H1 (cell line): ENCODE measurements around the gene KPNA6. TPM values are rescaled to one million over a fixed set of nuclear protein-coding genes. Genes with fewer than 3 reads are reported as not detected.

Source experiments
- CTCF ChIA-PET: fragments of 300-600 bp; sonication (Branson Sonifier 250); formaldehyde crosslinking; loops from one replicate; lab custom pipeline; 2021; ENCODE audit not compliant: partially characterized antibody; lab: Charles Lee
- POLR2A ChIA-PET: fragments of 300-600 bp; sonication (Branson Sonifier 250); formaldehyde crosslinking; loops from one replicate; lab custom pipeline; 2021; ENCODE audit warnings: inconsistent platforms; ENCODE audit not compliant: partially characterized antibody; lab: Charles Lee
- DNase-seq, 2 experiments: peaks; one replicate each; pipeline versions ENCODE4 v3.0.0 to v3.0.0-alpha.2; 2010 to 2022; ENCODE audit warnings: low spot score in 2 of 2, low read depth in 1 of 2, mixed read lengths in 1 of 2
- FAIRE-seq: peaks from 2 replicates; lab custom pipeline; 2011; peaks lifted over from hg19 to GRCh38; lab: Jason Lieb, UNC
- H2AFZ ChIP-seq: 2 replicates; pipeline ENCODE4 v1.8.1; 2012; ENCODE audit warnings: low read length, inconsistent platforms
- H2AK5ac ChIP-seq: 2 replicates; pipeline ENCODE4 v1.6.1; 2013; ENCODE audit warnings: low read depth, low read length
- H2BK120ac ChIP-seq: replicated peaks from 2 replicates; pipeline ENCODE3; 2013; ENCODE audit warnings: low read depth, low read length, inconsistent platforms
- H2BK12ac ChIP-seq: 2 replicates; pipeline ENCODE4 v1.6.1; 2013; ENCODE audit warnings: low read depth, low read length
- H2BK15ac ChIP-seq: 2 replicates; pipeline ENCODE4 v1.6.1; 2013; ENCODE audit warnings: low read length
- H2BK20ac ChIP-seq: 2 replicates; pipeline ENCODE4 v1.6.1; 2013; ENCODE audit warnings: low read length
- H2BK5ac ChIP-seq: 2 replicates; pipeline ENCODE4 v1.6.1; 2013; ENCODE audit warnings: low read depth, low read length
- H3K14ac ChIP-seq: 2 replicates; pipeline ENCODE4 v1.6.1; 2013; ENCODE audit warnings: inconsistent platforms; ENCODE audit not compliant: insufficient read length
- H3K18ac ChIP-seq: 2 replicates; pipeline ENCODE4 v1.6.1; 2013; ENCODE audit warnings: low read length; ENCODE audit errors: extremely low read depth
- H3K23ac ChIP-seq: 2 replicates; pipeline ENCODE4 v1.6.1; 2013; ENCODE audit warnings: inconsistent platforms; ENCODE audit not compliant: insufficient read length
- H3K23me2 ChIP-seq: 2 replicates; pipeline ENCODE4 v1.6.1; 2013; ENCODE audit warnings: low read depth, low read length
- H3K27ac ChIP-seq: 2 replicates; pipeline ENCODE4 v1.6.1; 2011; ENCODE audit warnings: low read depth, low read length, inconsistent platforms
- H3K27me3 ChIP-seq, 4 experiments: replicated peaks in 1 of 4; 1 replicate in 1 of 4; 2 replicates in 3 of 4; pipeline versions ENCODE4 v1.6.1 to v1.8.1; 2011 to 2013; ENCODE audit warnings: low read length in 3 of 4, mild to moderate bottlenecking in 3 of 4, inconsistent platforms in 2 of 4, mixed read lengths in 2 of 4, moderate library complexity in 1 of 4; ENCODE audit not compliant: control insufficient read depth in 3 of 4, insufficient read depth in 3 of 4; ENCODE audit errors: extremely low read depth in 1 of 4
- H3K36me3 ChIP-seq, 4 experiments: 2 replicates each; pipeline versions ENCODE4 v1.6.1 to v1.8.1; 2011 to 2013; ENCODE audit warnings: mild to moderate bottlenecking in 4 of 4, low read length in 3 of 4, moderate library complexity in 2 of 4, control low read depth in 1 of 4, inconsistent platforms in 1 of 4; ENCODE audit not compliant: insufficient read depth in 4 of 4, control insufficient read depth in 2 of 4
- H3K4ac ChIP-seq: replicated peaks from 2 replicates; pipeline ENCODE3; 2013; ENCODE audit warnings: low read length, low read depth, mixed read lengths, inconsistent platforms; ENCODE audit not compliant: insufficient read length
- H3K4me1 ChIP-seq, 4 experiments: replicated peaks in 1 of 4; 1 replicate in 1 of 4; 2 replicates in 3 of 4; pipeline versions ENCODE4 v1.6.1 to v1.8.1; 2011 to 2013; ENCODE audit warnings: low read length in 3 of 4, inconsistent platforms in 2 of 4, mixed read lengths in 1 of 4; ENCODE audit not compliant: insufficient read depth in 4 of 4, control insufficient read depth in 3 of 4
- H3K4me2 ChIP-seq, 2 experiments: 2 replicates each; pipeline versions ENCODE4 v1.6.1 to v1.8.1; 2011 to 2013; ENCODE audit warnings: low read depth in 2 of 2, low read length in 2 of 2, control low read depth in 1 of 2, inconsistent platforms in 1 of 2, mild to moderate bottlenecking in 1 of 2; ENCODE audit not compliant: insufficient read depth in 1 of 2
- H3K4me3 ChIP-seq, 4 experiments: fragments of 200-600, 300-600 bp in 1 of 4; sonication (generic), shearing (Covaris generic), sonication (Bioruptor Twin) in 1 of 4; 2 replicates each; pipeline versions ENCODE4 v1.5.1 to v1.8.1; 2011 to 2016; ENCODE audit warnings: low read length in 4 of 4, low read depth in 3 of 4, control low read depth in 2 of 4, inconsistent platforms in 2 of 4, mild to moderate bottlenecking in 2 of 4, mixed read lengths in 1 of 4, moderate library complexity in 1 of 4; ENCODE audit not compliant: insufficient read depth in 2 of 4; ENCODE audit errors: extremely low read depth in 1 of 4
- H3K56ac ChIP-seq: replicated peaks from 2 replicates; pipeline ENCODE3; 2013; ENCODE audit warnings: low read depth, mild to moderate bottlenecking, mixed read lengths, low read length, inconsistent platforms; ENCODE audit not compliant: insufficient read length
- H3K79me1 ChIP-seq: 2 replicates; pipeline ENCODE4 v1.6.1; 2013; ENCODE audit warnings: low read depth, low read length, control low read depth
- H3K79me2 ChIP-seq, 2 experiments: 2 replicates each; pipeline versions ENCODE4 v1.6.1 to v1.8.1; 2012 to 2013; ENCODE audit warnings: low read length in 2 of 2, mild to moderate bottlenecking in 2 of 2, inconsistent platforms in 1 of 2; ENCODE audit not compliant: insufficient read depth in 2 of 2, control insufficient read depth in 1 of 2
- H3K9ac ChIP-seq, 4 experiments: replicated peaks in 1 of 4; 1 replicate in 1 of 4; 2 replicates in 3 of 4; pipeline versions ENCODE4 v1.6.1 to v1.8.1; 2011 to 2013; ENCODE audit warnings: low read depth in 3 of 4, low read length in 3 of 4, control low read depth in 2 of 4, mild to moderate bottlenecking in 2 of 4, moderate library complexity in 2 of 4, inconsistent platforms in 1 of 4; ENCODE audit errors: extremely low read depth in 1 of 4
- H3K9me3 ChIP-seq, 2 experiments: 2 replicates each; pipeline versions ENCODE4 v1.6.1 to v1.8.1; 2012 to 2013; ENCODE audit warnings: mild to moderate bottlenecking in 2 of 2, moderate library complexity in 2 of 2, control low read depth in 1 of 2, inconsistent platforms in 1 of 2, low read depth in 1 of 2, low read length in 1 of 2, mixed read lengths in 1 of 2; ENCODE audit not compliant: insufficient read depth in 2 of 2
- H4K20me1 ChIP-seq, 2 experiments: replicated peaks in 1 of 2; 2 replicates each; pipeline versions ENCODE3 to v1.8.1; 2011 to 2013; ENCODE audit warnings: inconsistent platforms in 2 of 2, low read length in 2 of 2, mild to moderate bottlenecking in 1 of 2; ENCODE audit not compliant: insufficient read depth in 2 of 2, control insufficient read depth in 1 of 2
- H4K5ac ChIP-seq: 2 replicates; pipeline ENCODE4 v1.6.1; 2013; ENCODE audit warnings: low read length, low read depth, mixed read lengths, inconsistent platforms; ENCODE audit not compliant: insufficient read length
- H4K8ac ChIP-seq: 2 replicates; pipeline ENCODE4 v1.8.0; 2013; ENCODE audit warnings: mild to moderate bottlenecking, moderate library complexity, low read length, inconsistent platforms; ENCODE audit not compliant: insufficient read depth; ENCODE audit errors: extremely low read depth
- H4K91ac ChIP-seq: replicated peaks from 2 replicates; pipeline ENCODE3; 2013; ENCODE audit warnings: low read length, mixed read lengths, inconsistent platforms; ENCODE audit not compliant: insufficient read length
- BACH1 ChIP-seq: IDR thresholded peaks from 2 replicates; pipeline ENCODE4 v1.6.1; 2012; ENCODE audit warnings: low read length, improper control_type of control experiment
- CBX5 ChIP-seq: fragments of 300-800, 300-1000 bp; sonication (generic); IDR thresholded peaks from 2 replicates; pipeline ENCODE4 v1.7.1; 2016; ENCODE audit warnings: antibody characterized with exemption, low read length, low read depth
- CEBPB ChIP-seq: IDR thresholded peaks from 2 replicates; pipeline ENCODE4 v1.6.1; 2012; ENCODE audit warnings: low read depth, low read length
- JUN ChIP-seq: IDR thresholded peaks from 2 replicates; pipeline ENCODE4 v1.6.1; 2011; ENCODE audit warnings: low read depth, mild to moderate bottlenecking, improper control_type of control experiment, low read length
- POLR2AphosphoS5 ChIP-seq: IDR thresholded peaks from 2 replicates; pipeline ENCODE4 v1.6.1; 2011; ENCODE audit warnings: low read depth, low read length
- RBBP5 ChIP-seq: IDR thresholded peaks from 2 replicates; pipeline ENCODE4 v1.7.1; 2012; ENCODE audit warnings: low read depth, mild to moderate bottlenecking, inconsistent platforms, low read length, moderate library complexity, borderline replicate concordance
- RNF2 ChIP-seq: fragments of 200-900, 300-1000 bp; sonication (generic); IDR thresholded peaks from 2 replicates; pipeline ENCODE4 v1.7.1; 2016; ENCODE audit warnings: borderline replicate concordance, low read depth, mild to moderate bottlenecking, antibody characterized with exemption, low read length; ENCODE audit not compliant: poor library complexity, severe bottlenecking; ENCODE audit errors: missing control alignments
- RXRA ChIP-seq: IDR thresholded peaks from 2 replicates; pipeline ENCODE4 v1.6.1; 2011; ENCODE audit warnings: low read depth, mild to moderate bottlenecking, low read length, moderate library complexity; ENCODE audit not compliant: insufficient read depth
- SIRT6 ChIP-seq: IDR thresholded peaks from one replicate; pipeline ENCODE4 v1.7.1; 2012; ENCODE audit warnings: low read length, inconsistent platforms
- WGBS, 2 experiments: shearing (Covaris generic) in 1 of 2; methylation state at CpG; one replicate each; pipeline versions ENCODE4 v1.1.6 to v1.1.7; 2013 to 2015; ENCODE audit warnings: low lambda C conversion rate in 2 of 2, mixed read lengths in 2 of 2, inconsistent platforms in 1 of 2, low coverage in 1 of 2, missing lambda C conversion rate in 1 of 2; ENCODE audit not compliant: insufficient replicate concordance in 2 of 2, insufficient coverage in 1 of 2, insufficient read length in 1 of 2; ENCODE audit errors: extremely low coverage in 1 of 2, missing lambda C conversion rate in 1 of 2; 5-methylcytosine and 5-hydroxymethylcytosine counted together
- polyA plus RNA-seq, 7 experiments: library from polyadenylated mRNA; depleted of rRNA in 3 of 7; stranded (reverse) in 5 of 7; unstranded in 2 of 7; fragments of >200 nt in 5 of 7; fragments of 200-250 nt in 2 of 7; gene quantifications; 1 replicate in 5 of 7; 2 replicates in 1 of 7; 4 replicates in 1 of 7; pipeline versions ENCODE4 v1.2.1 to v1.2.3, GENCODE V29; 2011 to 2013; ENCODE audit warnings: missing spikeins in 2 of 7, mixed read lengths in 2 of 7
- total RNA-seq: library from RNA; stranded (reverse); fragmentation: NEBNext Ultra II Directional; extraction: Animal tissue kit (Norgen Biotek cat#: 25700); gene quantifications from 2 replicates; pipeline ENCODE4 v1.2.1, GENCODE V29; 2021
- TF ChIP-seq, protein P1 (sequence below): IDR thresholded peaks from 2 replicates; pipeline ENCODE4 v1.6.1; 2011; ENCODE audit warnings: low read length, improper control_type of control experiment
- TF ChIP-seq, protein P2 (sequence below): IDR thresholded peaks from 2 replicates; pipeline ENCODE4 v1.6.1; 2012; ENCODE audit warnings: inconsistent platforms

Gene KPNA6
- total and polyA plus RNA-seq, 2 of the 8 experiments (the other 6 are each of a cell fraction or from before 2014, with no cell fraction given): 24.2 to 120 TPM

DNA sequence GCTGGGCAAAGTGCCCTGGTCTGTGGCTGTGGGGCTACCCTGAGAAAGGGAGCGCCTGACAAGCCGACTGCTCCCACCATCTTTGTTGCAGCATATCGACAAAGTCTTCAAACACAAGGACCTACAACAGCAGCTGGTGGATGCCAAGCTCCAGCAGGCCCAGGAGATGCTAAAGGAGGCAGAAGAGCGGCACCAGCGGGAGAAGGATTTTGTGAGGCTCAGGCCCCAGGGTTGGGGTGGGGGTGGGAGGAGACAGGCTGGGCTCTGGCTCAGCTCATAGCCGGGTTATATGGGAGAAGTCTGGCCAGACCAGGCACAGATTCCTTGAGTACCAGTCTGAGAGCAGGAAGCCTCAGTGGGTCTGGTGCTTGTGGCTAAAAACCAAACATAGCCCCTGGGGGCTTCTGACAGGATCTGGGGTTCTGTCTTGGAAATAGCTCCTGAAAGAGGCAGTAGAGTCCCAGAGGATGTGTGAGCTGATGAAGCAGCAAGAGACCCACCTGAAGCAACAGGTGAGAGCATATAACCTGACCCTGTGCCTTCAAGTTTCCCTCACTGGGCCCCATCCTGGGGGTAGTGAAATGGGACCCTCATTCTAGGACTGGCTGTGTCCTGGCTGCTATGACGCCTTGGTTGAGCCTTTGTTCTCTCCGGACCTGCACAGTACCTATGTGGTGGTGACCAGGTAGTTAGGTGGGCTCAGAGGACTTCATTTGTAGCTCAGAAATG lies 84.5 kb downstream of the KPNA6 start:
- Histone ChIP-seq H3K79me1 (0 out of 2 replicates have a peak, but pooled peaks cover 3% of the 10 kb centered on the region), H3K14ac (no peak overlapping the region), H3K4me3 (no peak overlapping the region), H3K9me3 (no peaks in the 10 kb centered on the region), H3K9ac (no peak overlapping the region), H3K27me3 (no peaks in the 10 kb centered on the region), H4K8ac (no peak overlapping the region), H2BK20ac (no peak overlapping the region), H2AFZ (no peak overlapping the region), H2AK5ac (no peak overlapping the region), H3K23ac (no peak overlapping the region), H3K36me3 (peaks cover 60 to 98% (median 90%) of the 10 kb centered on the region in 4 experiments), H4K5ac (no peak overlapping the region), H3K4me2 (no peak overlapping the region), H2BK5ac (peak overlapping the region; percentile 28; the same call in 1 of the 2 replicates), H3K18ac (no peak overlapping the region), H3K79me2 (no peaks in the 10 kb centered on the region), H2BK120ac (no peak overlapping the region), H2BK15ac (no peak overlapping the region), H3K4me1 (no peaks in the 10 kb centered on the region), H4K91ac (no peak overlapping the region), H3K27ac (no peak overlapping the region), H2BK12ac (no peak overlapping the region), H3K4ac (no peak overlapping the region), H3K23me2 (no peaks in the 10 kb centered on the region), H3K56ac (no peak overlapping the region), H4K20me1 (peaks cover 13 to 14% of the 10 kb centered on the region in 2 experiments)
- CTCF ChIA-PET: interaction anchor here (0.6 to 2.5 kb wide), 9 partner anchors 8 to 124 kb away, joined by 3 to 6 read pairs (median 4); partner anchors contain the start of gene CCDC28B
- no peak for DNase-seq
- no peak for FAIRE-seq
- 81% methylated on average over 8 of the region's 8 CpGs; no CpG with 5 or more reads in 1 of the 2 experiments for WGBS, 2 experiments
- POLR2A ChIA-PET: interaction anchor here (0.6 to 21.3 kb wide), 7 partner anchors 4 to 275 kb away, joined by 3 to 332 read pairs (median 5); partner anchors contain the start of genes CCDC28B, DCDC2B, IQCC and MARCKSL1
- no peak for TF ChIP-seq CEBPB
- TF ChIP-seq POLR2AphosphoS5: no peak
- no peak for TF ChIP-seq RBBP5
- TF ChIP-seq, protein P1, sequence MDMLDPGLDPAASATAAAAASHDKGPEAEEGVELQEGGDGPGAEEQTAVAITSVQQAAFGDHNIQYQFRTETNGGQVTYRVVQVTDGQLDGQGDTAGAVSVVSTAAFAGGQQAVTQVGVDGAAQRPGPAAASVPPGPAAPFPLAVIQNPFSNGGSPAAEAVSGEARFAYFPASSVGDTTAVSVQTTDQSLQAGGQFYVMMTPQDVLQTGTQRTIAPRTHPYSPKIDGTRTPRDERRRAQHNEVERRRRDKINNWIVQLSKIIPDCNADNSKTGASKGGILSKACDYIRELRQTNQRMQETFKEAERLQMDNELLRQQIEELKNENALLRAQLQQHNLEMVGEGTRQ: no peak
- no peak for TF ChIP-seq CBX5
- no peak for TF ChIP-seq BACH1
- no peak for TF ChIP-seq SIRT6
- no peak for TF ChIP-seq RXRA
- TF ChIP-seq, protein P2, sequence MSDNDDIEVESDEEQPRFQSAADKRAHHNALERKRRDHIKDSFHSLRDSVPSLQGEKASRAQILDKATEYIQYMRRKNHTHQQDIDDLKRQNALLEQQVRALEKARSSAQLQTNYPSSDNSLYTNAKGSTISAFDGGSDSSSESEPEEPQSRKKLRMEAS: no peak
- no peak for TF ChIP-seq JUN
- no peak for TF ChIP-seq RNF2
